Neutrophil (primary cell): ENCODE data around the gene KCNT1.

Experiments used
- H3K27ac ChIP-seq: fragments of 200-600 bp; sonication (generic); 2 replicates; pipeline ENCODE4 v1.5.1; 2016; ENCODE audit warnings: mild to moderate bottlenecking, moderate library complexity
- H3K27me3 ChIP-seq: fragments of 200-600 bp; sonication (generic); 2 replicates; pipeline ENCODE4 v1.6.0; 2016; ENCODE audit warnings: mild to moderate bottlenecking
- H3K36me3 ChIP-seq: fragments of 200-600 bp; sonication (generic); 2 replicates; pipeline ENCODE4 v1.5.1; 2017
- H3K4me1 ChIP-seq, 2 experiments: fragments of 200-600 bp in 1 of 2; sonication (generic) in 1 of 2; 1 replicate in 1 of 2; 2 replicates in 1 of 2; pipeline versions ENCODE4 v1.5.1 to v1.6.1; 2013 to 2016; ENCODE audit warnings: low read depth in 1 of 2, low read length in 1 of 2, mild to moderate bottlenecking in 1 of 2, moderate library complexity in 1 of 2; ENCODE audit not compliant: control insufficient read depth in 1 of 2, insufficient read depth in 1 of 2
- H3K4me3 ChIP-seq, 2 experiments: fragments of 200-600 bp in 1 of 2; sonication (generic) in 1 of 2; 1 replicate in 1 of 2; 2 replicates in 1 of 2; pipeline ENCODE4 v1.5.1; 2013 to 2016; ENCODE audit warnings: low read depth in 1 of 2, low read length in 1 of 2, mild to moderate bottlenecking in 1 of 2, moderate library complexity in 1 of 2
- H3K9me3 ChIP-seq: fragments of 200-600 bp; sonication (generic); 2 replicates; pipeline ENCODE4 v1.5.1; 2016
- CTCF ChIP-seq: fragments of 200-600 bp; sonication (generic); IDR thresholded peaks from 2 replicates; pipeline ENCODE4 v1.5.1; 2016; ENCODE audit warnings: antibody characterized with exemption

KCNT1 gene

GRCh38 chr9:135744333-135745070 lies 42.5 kb downstream of the KCNT1 start:
- Histone ChIP-seq H3K27ac (no peak overlapping the region), H3K4me1 (no peaks in the 10 kb centered on the region), H3K27me3 (no peaks in the 10 kb centered on the region), H3K4me3 (no peak overlapping the region), H3K36me3 (no peaks in the 10 kb centered on the region), H3K9me3 (no peaks in the 10 kb centered on the region)
- no peak for TF ChIP-seq CTCF

DNA sequence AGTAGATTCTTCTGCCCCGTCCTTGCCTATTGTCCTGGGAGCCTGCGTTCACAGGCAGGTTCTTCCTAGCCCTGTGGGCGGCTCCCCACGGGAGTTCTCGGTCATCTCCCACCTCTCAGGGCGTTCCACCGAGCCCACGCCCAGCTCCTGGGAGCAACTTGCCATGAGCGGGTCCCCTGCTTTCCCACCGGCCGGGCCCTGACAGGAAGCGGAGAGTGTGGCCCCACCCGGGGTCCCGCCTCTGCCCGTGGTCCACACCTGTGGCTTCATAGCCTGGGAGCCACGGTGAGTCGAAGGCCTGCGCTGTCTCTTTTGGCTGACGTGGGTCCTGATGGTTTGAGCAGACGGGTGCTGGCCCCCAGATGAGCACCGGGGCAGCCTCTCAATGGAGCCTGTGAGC lies 43.2 kb downstream of the KCNT1 start:
- no peaks in the 10 kb centered on the region for H3K36me3 ChIP-seq
- H3K4me1 ChIP-seq: no peaks in the 10 kb centered on the region
- H3K9me3 ChIP-seq: no peaks in the 10 kb centered on the region
- no peak overlapping the region for H3K27ac ChIP-seq
- no peak overlapping the region for H3K4me3 ChIP-seq
- no peak for TF ChIP-seq CTCF
- H3K27me3 ChIP-seq: no peaks in the 10 kb centered on the region

DNA sequence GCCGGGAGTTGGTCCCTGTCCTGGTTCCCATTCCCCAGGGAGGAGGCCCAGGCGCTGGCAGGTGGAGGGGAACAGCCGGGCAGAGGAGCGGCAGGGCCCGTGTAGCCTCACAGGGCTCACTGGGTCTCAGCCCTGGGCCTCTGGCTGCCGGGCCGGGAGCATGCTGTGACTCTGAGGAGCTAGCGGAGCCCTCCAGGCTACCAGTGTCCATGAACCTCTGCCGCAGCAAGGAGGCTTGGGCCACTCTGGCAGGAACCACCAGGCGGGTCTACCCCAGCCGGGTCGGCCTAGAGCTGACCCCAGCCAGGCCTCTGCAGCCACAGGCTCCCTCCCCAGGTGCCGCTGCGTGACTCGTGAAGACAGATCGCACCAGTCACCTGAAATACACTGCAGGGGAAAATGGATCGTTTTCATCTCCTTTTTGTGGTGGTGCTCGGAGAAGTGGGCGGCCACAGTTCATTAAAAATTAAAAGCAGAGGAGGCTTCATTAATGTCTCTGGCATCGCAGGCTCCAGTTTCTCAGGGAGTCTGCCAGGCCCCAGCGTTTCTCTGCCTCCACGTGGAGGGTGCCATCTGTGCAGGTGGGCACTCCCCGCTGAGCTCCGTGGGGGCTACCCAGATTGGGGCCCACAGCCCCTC lies 43.8 kb downstream of the KCNT1 start:
- Histone ChIP-seq H3K9me3 (no peaks in the 10 kb centered on the region), H3K27me3 (no peaks in the 10 kb centered on the region), H3K36me3 (no peaks in the 10 kb centered on the region), H3K4me3 (no peak overlapping the region), H3K4me1 (no peaks in the 10 kb centered on the region), H3K27ac (no peak overlapping the region)
- no peak for TF ChIP-seq CTCF

- Histone ChIP-seq H3K36me3 (no peaks in the 10 kb centered on the region), H3K27me3 (no peaks in the 10 kb centered on the region), H3K4me3 (no peak overlapping the region), H3K27ac (no peak overlapping the region), H3K4me1 (no peaks in the 10 kb centered on the region), H3K9me3 (no peaks in the 10 kb centered on the region)
- no peak for TF ChIP-seq CTCF
These were observed 44.6 kb downstream of the KCNT1 start for GRCh38 chr9:135746565-135746964.

DNA sequence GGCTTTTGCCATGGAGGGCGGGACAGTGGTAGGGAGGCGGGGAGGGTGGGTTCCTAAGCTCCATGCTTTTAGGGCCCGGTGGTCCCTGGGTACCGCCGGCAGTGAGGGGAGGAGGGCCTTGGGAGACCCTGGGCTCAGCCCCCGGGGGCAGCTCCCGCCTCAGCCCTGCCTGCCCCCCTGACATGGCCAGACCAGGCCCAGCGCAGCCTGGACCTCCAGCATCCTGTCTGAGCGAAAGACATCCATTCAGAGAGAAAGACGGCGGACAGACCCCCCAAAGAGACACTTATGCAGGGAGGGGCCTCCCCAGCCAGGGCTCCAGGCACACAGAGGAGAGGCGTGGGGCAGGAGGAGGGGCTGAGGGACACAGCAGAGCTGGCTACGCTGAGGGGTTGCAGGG lies 45.3 kb downstream of the KCNT1 start:
- Histone ChIP-seq H3K27me3 (no peaks in the 10 kb centered on the region), H3K4me3 (no peak overlapping the region), H3K36me3 (no peaks in the 10 kb centered on the region), H3K9me3 (no peaks in the 10 kb centered on the region), H3K27ac (no peak overlapping the region), H3K4me1 (no peaks in the 10 kb centered on the region)
- no peak for TF ChIP-seq CTCF
